Embryonic facial prominence (tissue), 1 donor: ENCODE results near the gene EEF1AKMT3.
"Not testable (repeated sequence)": the region's sequence is repeated elsewhere in the genome, so short reads cannot be mapped to it uniquely, and the experiment has no call there.

Experiments used
- DNase-seq: peaks from one replicate; pipeline ENCODE4 v3.0.0-alpha.2; 2016; ENCODE audit errors: extremely low spot score

The EEF1AKMT3 gene

GRCh38 chr12:57817261-57817989, 45.0 kb downstream of the EEF1AKMT3 start:
- no peak for DNase-seq

- not testable (repeated sequence) for DNase-seq
These were observed 45.5 kb downstream of the EEF1AKMT3 start for GRCh38 chr12:57817990-57818331.

GRCh38 chr12:57820119-57820518, 47.7 kb downstream of the EEF1AKMT3 start:
- not testable (repeated sequence) for DNase-seq

- DNase-seq = not testable (repeated sequence)
These were observed 48.6 kb downstream of the EEF1AKMT3 start for GRCh38 chr12:57821015-57821414.

- DNase-seq = no peak
These were observed 49.2 kb downstream of the EEF1AKMT3 start for GRCh38 chr12:57821474-57822214.

- no peak for DNase-seq
These were observed 50.1 kb downstream of the EEF1AKMT3 start for GRCh38 chr12:57822392-57823130.

GRCh38 chr12:57823131-57823907, 50.9 kb downstream of the EEF1AKMT3 start:
- no peak for DNase-seq

GRCh38 chr12:57823908-57824640, 51.7 kb downstream of the EEF1AKMT3 start:
- DNase-seq = no peak

- DNase-seq = no peak
These were observed 53.0 kb downstream of the EEF1AKMT3 start for GRCh38 chr12:57825451-57825850.

GRCh38 chr12:57826400-57826799, 54.0 kb downstream of the EEF1AKMT3 start:
- DNase-seq = no peak

GRCh38 chr12:57826966-57827365, 54.6 kb downstream of the EEF1AKMT3 start:
- no peak for DNase-seq

- DNase-seq = no peak
These were observed 56.8 kb downstream of the EEF1AKMT3 start for GRCh38 chr12:57829025-57829777.

GRCh38 chr12:57830393-57830792, 58.0 kb downstream of the EEF1AKMT3 start:
- no peak for DNase-seq
